ENCODE results near the gene ACSF3. TPM values are rescaled to one million over a fixed set of nuclear protein-coding genes. Genes with fewer than 3 reads are reported as not detected.

Gene ACSF3
- total and polyA plus RNA-seq, 2 donors (not counting 1 experiment from before 2014, with no cell fraction given), result 9.2 to 23.1 TPM

- H3K9me3 ChIP-seq (ENCODE audit: control insufficient read depth, insufficient read depth, low read depth, low read length), result no peaks in the 10 kb centered on the region
Observed at GRCh38 chr16:89139907-89140361, 46.3 kb downstream of the ACSF3 start.

DNA sequence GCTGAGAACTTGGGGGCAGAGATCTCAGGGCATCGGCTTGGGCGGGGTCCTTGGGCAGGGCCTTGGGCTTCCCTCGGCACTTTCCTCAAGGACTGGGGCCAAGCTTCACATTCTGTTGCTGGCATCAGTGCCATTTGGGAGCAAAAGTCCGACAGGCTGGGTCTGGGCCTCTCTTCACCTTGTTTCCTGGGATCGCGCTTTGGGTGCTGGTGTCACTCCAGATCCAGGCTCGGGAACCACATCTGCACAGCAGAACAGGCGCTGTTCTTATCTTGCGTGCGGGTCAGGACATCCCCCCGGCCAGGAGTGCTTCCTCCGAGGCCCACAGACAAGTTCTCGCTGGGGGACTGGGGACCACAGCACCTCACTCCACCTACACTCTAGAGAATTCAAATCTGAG, 46.7 kb downstream of the ACSF3 start:
- TF ChIP-seq, protein P1, sequence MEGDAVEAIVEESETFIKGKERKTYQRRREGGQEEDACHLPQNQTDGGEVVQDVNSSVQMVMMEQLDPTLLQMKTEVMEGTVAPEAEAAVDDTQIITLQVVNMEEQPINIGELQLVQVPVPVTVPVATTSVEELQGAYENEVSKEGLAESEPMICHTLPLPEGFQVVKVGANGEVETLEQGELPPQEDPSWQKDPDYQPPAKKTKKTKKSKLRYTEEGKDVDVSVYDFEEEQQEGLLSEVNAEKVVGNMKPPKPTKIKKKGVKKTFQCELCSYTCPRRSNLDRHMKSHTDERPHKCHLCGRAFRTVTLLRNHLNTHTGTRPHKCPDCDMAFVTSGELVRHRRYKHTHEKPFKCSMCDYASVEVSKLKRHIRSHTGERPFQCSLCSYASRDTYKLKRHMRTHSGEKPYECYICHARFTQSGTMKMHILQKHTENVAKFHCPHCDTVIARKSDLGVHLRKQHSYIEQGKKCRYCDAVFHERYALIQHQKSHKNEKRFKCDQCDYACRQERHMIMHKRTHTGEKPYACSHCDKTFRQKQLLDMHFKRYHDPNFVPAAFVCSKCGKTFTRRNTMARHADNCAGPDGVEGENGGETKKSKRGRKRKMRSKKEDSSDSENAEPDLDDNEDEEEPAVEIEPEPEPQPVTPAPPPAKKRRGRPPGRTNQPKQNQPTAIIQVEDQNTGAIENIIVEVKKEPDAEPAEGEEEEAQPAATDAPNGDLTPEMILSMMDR (conservative IDR thresholded peaks at IDR 0.05 in 1 of 2, IDR thresholded peaks at IDR 0.05 in 1 of 2; ENCODE audit: low read depth in 1 of 2, low read length in 2 of 2), result no peak
- TF ChIP-seq EZH2 (IDR thresholded peaks at IDR 0.05; ENCODE audit: low read length, missing control alignments), result no peak
- no peaks in the 10 kb centered on the region for H3K9me3 ChIP-seq (ENCODE audit: control insufficient read depth, insufficient read depth, low read depth, low read length)
- H3K9ac ChIP-seq (ENCODE audit: insufficient read depth, low read length), result no peak overlapping the region
- H3K27ac ChIP-seq (ENCODE audit: insufficient read depth, low read length), result no peak overlapping the region
- H3K36me3 ChIP-seq (ENCODE audit: control insufficient read depth, insufficient read depth, low read length), result peaks cover 6% of the 10 kb centered on the region
- H3K79me2 ChIP-seq (ENCODE audit: control insufficient read depth, insufficient read depth, low read length), result no peaks in the 10 kb centered on the region
- no peaks in the 10 kb centered on the region for H3K27me3 ChIP-seq (ENCODE audit: control insufficient read depth, insufficient read depth, low read length)
- no peak overlapping the region for H2AFZ ChIP-seq (ENCODE audit: low read length)
- no peaks in the 10 kb centered on the region for H4K20me1 ChIP-seq (ENCODE audit: control insufficient read depth, extremely low read depth, insufficient read depth, low read length)
- DNase-seq (ENCODE audit: low read depth in 2 of 2), result no peak
- no peaks in the 10 kb centered on the region for H3K4me1 ChIP-seq (ENCODE audit: control insufficient read depth, extremely low read depth, insufficient read depth, low read length)
- no peak overlapping the region for H3K4me3 ChIP-seq (replicated peaks in 1 of 4; ENCODE audit: control extremely low read depth in 1 of 4, insufficient read depth in 1 of 4, low read depth in 3 of 4, low read length in 4 of 4)
- no peak overlapping the region for H3K4me2 ChIP-seq (ENCODE audit: extremely low read depth, insufficient read depth, low read length)

More at GRCh38 chr16:89139907-89140361, 46.3 kb downstream of the ACSF3 start:
- no peak for TF ChIP-seq EZH2 (IDR thresholded peaks at IDR 0.05; ENCODE audit: low read length, missing control alignments)
- TF ChIP-seq, protein P1 (conservative IDR thresholded peaks at IDR 0.05 in 1 of 2, IDR thresholded peaks at IDR 0.05 in 1 of 2; ENCODE audit: low read depth in 1 of 2, low read length in 2 of 2), result no peak
- no peaks in the 10 kb centered on the region for H3K79me2 ChIP-seq (ENCODE audit: control insufficient read depth, insufficient read depth, low read length)
- no peaks in the 10 kb centered on the region for H3K27me3 ChIP-seq (ENCODE audit: control insufficient read depth, insufficient read depth, low read length)
- DNase-seq (ENCODE audit: low read depth in 2 of 2), result no peak
- no peak overlapping the region for H3K27ac ChIP-seq (ENCODE audit: insufficient read depth, low read length)
- H2AFZ ChIP-seq (ENCODE audit: low read length), result no peak overlapping the region
- no peaks in the 10 kb centered on the region for H3K4me1 ChIP-seq (ENCODE audit: control insufficient read depth, extremely low read depth, insufficient read depth, low read length)
- H4K20me1 ChIP-seq (ENCODE audit: control insufficient read depth, extremely low read depth, insufficient read depth, low read length), result no peaks in the 10 kb centered on the region
- H3K36me3 ChIP-seq (ENCODE audit: control insufficient read depth, insufficient read depth, low read length), result peaks cover 7% of the 10 kb centered on the region
- no peak overlapping the region for H3K4me3 ChIP-seq (replicated peaks in 1 of 4; ENCODE audit: control extremely low read depth in 1 of 4, insufficient read depth in 1 of 4, low read depth in 3 of 4, low read length in 4 of 4)
- no peak overlapping the region for H3K4me2 ChIP-seq (ENCODE audit: extremely low read depth, insufficient read depth, low read length)
- no peak overlapping the region for H3K9ac ChIP-seq (ENCODE audit: insufficient read depth, low read length)

DNA sequence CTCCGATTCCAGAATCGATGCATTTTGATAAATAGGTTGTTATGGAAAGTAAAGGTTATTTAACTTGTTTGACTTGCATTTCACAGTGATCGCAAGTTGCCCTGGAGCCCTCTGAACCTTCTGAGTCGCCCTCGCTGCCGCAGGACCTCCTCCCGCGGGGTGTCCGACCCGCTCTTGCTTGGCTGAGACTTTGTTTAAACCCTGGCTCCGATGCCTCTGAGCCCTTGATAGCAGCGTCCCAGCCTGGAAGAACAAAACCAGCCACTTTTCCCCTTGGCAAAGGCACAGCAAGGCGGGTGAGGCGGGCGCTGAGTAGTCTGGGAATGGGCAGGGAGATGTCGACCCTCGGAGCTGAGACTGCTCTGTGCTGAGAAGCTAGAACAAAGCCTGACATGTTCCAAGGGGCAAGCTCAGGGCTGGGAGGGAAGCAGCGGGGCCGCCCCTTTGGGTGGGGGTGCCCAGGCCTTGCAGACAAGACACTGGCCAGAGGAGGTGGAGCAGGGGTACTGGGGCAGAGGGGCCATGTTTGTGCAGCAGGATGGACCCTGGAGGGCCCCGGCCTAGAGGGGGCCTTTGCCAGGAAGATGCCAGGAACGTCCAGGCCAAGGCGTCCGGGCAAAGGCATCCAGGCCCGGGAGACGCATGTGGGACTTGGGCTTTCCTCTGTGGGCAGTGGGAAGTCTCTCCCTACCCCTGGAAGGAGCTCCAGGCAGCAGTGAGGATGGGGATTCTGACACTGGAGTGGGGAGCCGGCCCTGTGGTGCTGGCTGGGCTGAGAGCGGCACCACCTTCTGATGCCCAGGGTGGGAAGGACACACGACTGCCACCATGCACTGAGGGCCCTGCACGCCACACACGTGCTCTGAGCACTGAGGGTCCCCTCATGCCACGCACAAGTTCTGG, 47.6 kb downstream of the ACSF3 start:
- Histone ChIP-seq H3K27ac (ENCODE audit: insufficient read depth, low read length) (no peak overlapping the region), H2AFZ (ENCODE audit: low read length) (no peak overlapping the region), H3K4me2 (ENCODE audit: extremely low read depth, insufficient read depth, low read length) (no peak overlapping the region), H3K4me3 (replicated peaks in 1 of 4; ENCODE audit: control extremely low read depth in 1 of 4, insufficient read depth in 1 of 4, low read depth in 3 of 4, low read length in 4 of 4) (no peak overlapping the region), H3K4me1 (ENCODE audit: control insufficient read depth, extremely low read depth, insufficient read depth, low read length) (no peaks in the 10 kb centered on the region), H3K36me3 (ENCODE audit: control insufficient read depth, insufficient read depth, low read length) (peaks cover 7% of the 10 kb centered on the region), H3K79me2 (ENCODE audit: control insufficient read depth, insufficient read depth, low read length) (no peaks in the 10 kb centered on the region), H3K27me3 (ENCODE audit: control insufficient read depth, insufficient read depth, low read length) (no peaks in the 10 kb centered on the region), H3K9ac (ENCODE audit: insufficient read depth, low read length) (no peak overlapping the region), H4K20me1 (ENCODE audit: control insufficient read depth, extremely low read depth, insufficient read depth, low read length) (no peaks in the 10 kb centered on the region), H3K9me3 (ENCODE audit: control insufficient read depth, insufficient read depth, low read depth, low read length) (no peaks in the 10 kb centered on the region)
- no peak for TF ChIP-seq EZH2 (IDR thresholded peaks at IDR 0.05; ENCODE audit: low read length, missing control alignments)
- TF ChIP-seq, protein P1 (conservative IDR thresholded peaks at IDR 0.05 in 1 of 2, IDR thresholded peaks at IDR 0.05 in 1 of 2; ENCODE audit: low read depth in 1 of 2, low read length in 2 of 2), result no peak
- DNase-seq (ENCODE audit: low read depth in 2 of 2), result no peak

All from fibroblast of lung (primary cell).